ENCODE data around the gene ITPK1. TPM values are rescaled to one million over a fixed set of nuclear protein-coding genes. Genes with fewer than 3 reads are reported as not detected.

ITPK1 gene
- total RNA-seq, 2 experiments from 2014 or later, result 17.8 to 34.7 TPM

GRCh38 chr14:93101181-93101580 lies 14.5 kb downstream of the ITPK1 start:
- TF ChIP-seq CTCF (conservative IDR thresholded peaks at IDR 0.05; ENCODE audit: low read length), result no peak
- TF ChIP-seq EZH2phosphoT487 (IDR thresholded peaks at IDR 0.05; ENCODE audit: borderline replicate concordance, low read depth, low read length), result no peak
- no TSS peak for BruUV-seq (replicated peaks)
- Histone ChIP-seq H3K27ac (ENCODE audit: low read depth, low read length, poor library complexity, severe bottlenecking) (no peak overlapping the region), H3K79me2 (ENCODE audit: insufficient read depth, low read depth, low read length) (no peaks in the 10 kb centered on the region), H4K20me1 (ENCODE audit: insufficient read depth, low read length) (peaks cover 3% of the 10 kb centered on the region; the same call in 1 of the 2 replicates), H3K9me3 (ENCODE audit: low read length) (no peaks in the 10 kb centered on the region), H3K36me3 (ENCODE audit: insufficient read depth, low read length) (no peaks in the 10 kb centered on the region), H2AFZ (ENCODE audit: low read length) (no peak overlapping the region), H3K4me3 (ENCODE audit: low read depth, low read length, poor library complexity, severe bottlenecking) (no peak overlapping the region), H3K9me2 (ENCODE audit: insufficient read depth, low read length) (no peaks in the 10 kb centered on the region), H3K4me1 (ENCODE audit: insufficient read depth, low read length, poor library complexity, severe bottlenecking) (peaks cover 13% of the 10 kb centered on the region), H3K4me2 (ENCODE audit: low read length) (no peak overlapping the region)
- intact Hi-C loops (cut with micrococcal nuclease; ENCODE audit: unreplicated experiment), result no loop called here
- CTCF ChIA-PET (ENCODE audit: unreplicated experiment), result no interaction called here
- DNase-seq (ENCODE audit: low spot score), result no peak
- POLR2A ChIA-PET, result interaction anchor here (0.6 kb wide), 1 partner anchor 12 kb away, joined by 3 read pairs; no protein-coding TSS in a partner anchor

GRCh38 chr14:93100570-93100969 lies 15.2 kb downstream of the ITPK1 start:
- H3K4me2 ChIP-seq (ENCODE audit: low read length), result no peak overlapping the region
- ChIA-PET POLR2A (no interaction called here), CTCF (ENCODE audit: unreplicated experiment) (no interaction called here)
- BruUV-seq (replicated peaks), result no TSS peak
- H3K9me2 ChIP-seq (ENCODE audit: insufficient read depth, low read length), result no peaks in the 10 kb centered on the region
- H3K4me3 ChIP-seq (ENCODE audit: low read depth, low read length, poor library complexity, severe bottlenecking), result no peak overlapping the region
- no peaks in the 10 kb centered on the region for H3K9me3 ChIP-seq (ENCODE audit: low read length)
- H4K20me1 ChIP-seq (ENCODE audit: insufficient read depth, low read length), result peaks cover 3% of the 10 kb centered on the region; the same call in 1 of the 2 replicates
- H3K4me1 ChIP-seq (ENCODE audit: insufficient read depth, low read length, poor library complexity, severe bottlenecking), result peaks cover 13% of the 10 kb centered on the region
- intact Hi-C loops (cut with micrococcal nuclease; ENCODE audit: unreplicated experiment), result no loop called here
- no peaks in the 10 kb centered on the region for H3K36me3 ChIP-seq (ENCODE audit: insufficient read depth, low read length)
- H2AFZ ChIP-seq (ENCODE audit: low read length), result no peak overlapping the region
- TF ChIP-seq CTCF (conservative IDR thresholded peaks at IDR 0.05; ENCODE audit: low read length) (no peak), EZH2phosphoT487 (IDR thresholded peaks at IDR 0.05; ENCODE audit: borderline replicate concordance, low read depth, low read length) (no peak)
- DNase-seq (ENCODE audit: low spot score), result no peak
- H3K27ac ChIP-seq (ENCODE audit: low read depth, low read length, poor library complexity, severe bottlenecking), result no peak overlapping the region
- H3K79me2 ChIP-seq (ENCODE audit: insufficient read depth, low read depth, low read length), result no peaks in the 10 kb centered on the region

- Histone ChIP-seq H4K20me1 (ENCODE audit: insufficient read depth, low read length) (peaks cover 3% of the 10 kb centered on the region; the same call in 1 of the 2 replicates), H3K9me3 (ENCODE audit: low read length) (no peaks in the 10 kb centered on the region), H3K79me2 (ENCODE audit: insufficient read depth, low read depth, low read length) (no peaks in the 10 kb centered on the region), H3K9me2 (ENCODE audit: insufficient read depth, low read length) (no peaks in the 10 kb centered on the region), H3K4me2 (ENCODE audit: low read length) (no peak overlapping the region), H2AFZ (ENCODE audit: low read length) (no peak overlapping the region), H3K27ac (ENCODE audit: low read depth, low read length, poor library complexity, severe bottlenecking) (no peak overlapping the region), H3K36me3 (ENCODE audit: insufficient read depth, low read length) (no peaks in the 10 kb centered on the region), H3K4me3 (ENCODE audit: low read depth, low read length, poor library complexity, severe bottlenecking) (no peak overlapping the region), H3K4me1 (ENCODE audit: insufficient read depth, low read length, poor library complexity, severe bottlenecking) (peaks cover 13% of the 10 kb centered on the region)
- ChIA-PET CTCF (ENCODE audit: unreplicated experiment) (no interaction called here), POLR2A (no interaction called here)
- TF ChIP-seq EZH2phosphoT487 (IDR thresholded peaks at IDR 0.05; ENCODE audit: borderline replicate concordance, low read depth, low read length), result no peak
- DNase-seq (ENCODE audit: low spot score), result no peak
- BruUV-seq (replicated peaks), result no TSS peak
- intact Hi-C loops (cut with micrococcal nuclease; ENCODE audit: unreplicated experiment), result no loop called here
Measured at GRCh38 chr14:93100100-93100499, 15.6 kb downstream of the ITPK1 start.

Data from OCI-LY7 (cell line).